ENCODE results near the gene PSMC6.
"Not testable (repeated sequence)": the region's sequence is repeated elsewhere in the genome, so short reads cannot be mapped to it uniquely, and the experiment has no call there.

PSMC6 gene

GRCh38 chr14:52695481-52696091 lies 11.4 kb upstream of the PSMC6 start, which contains the start of gene ERO1A:
Gene ERO1A, minus strand, starts transcription at chr14:52695558. Its CDS starts 77 bp downstream, at chr14:52695481.
- no peaks in the 10 kb centered on the region for H3K9me3 Mint-ChIP-seq
- H3K4me1 Mint-ChIP-seq (ENCODE audit: low read depth), result peaks cover 35% of the 10 kb centered on the region
- H3K4me3 Mint-ChIP-seq, result peak within 1 kb of the TSS; percentile 96
- DNase-seq, result peak; percentile 84
- no peaks in the 10 kb centered on the region for H3K27me3 Mint-ChIP-seq
- peak within 1 kb of the TSS; percentile 98 for H3K27ac Mint-ChIP-seq
- peaks cover 36% of the 10 kb centered on the region for H3K36me3 Mint-ChIP-seq (ENCODE audit: low read depth)

GRCh38 chr14:52700701-52701172 lies 6.3 kb upstream of the PSMC6 start:
- no peak for DNase-seq
- no peaks in the 10 kb centered on the region for H3K27me3 Mint-ChIP-seq
- H3K4me1 Mint-ChIP-seq (ENCODE audit: low read depth), result peaks cover 10% of the 10 kb centered on the region
- no peak overlapping the region for H3K4me3 Mint-ChIP-seq
- no peak overlapping the region for H3K27ac Mint-ChIP-seq
- no peaks in the 10 kb centered on the region for H3K36me3 Mint-ChIP-seq (ENCODE audit: low read depth)
- no peaks in the 10 kb centered on the region for H3K9me3 Mint-ChIP-seq

- no peak for DNase-seq
- Mint-ChIP-seq H3K36me3 (ENCODE audit: low read depth) (no peaks in the 10 kb centered on the region), H3K27ac (no peak overlapping the region)
Measured at GRCh38 chr14:52701223-52701622, 5.8 kb upstream of the PSMC6 start.

GRCh38 chr14:52703225-52703624 lies 3.8 kb upstream of the PSMC6 start:
- Mint-ChIP-seq H3K36me3 (ENCODE audit: low read depth) (peaks cover 18% of the 10 kb centered on the region), H3K27me3 (no peaks in the 10 kb centered on the region), H3K4me1 (ENCODE audit: low read depth) (peaks cover 24% of the 10 kb centered on the region), H3K27ac (no peak overlapping the region), H3K4me3 (no peak overlapping the region), H3K9me3 (no peaks in the 10 kb centered on the region)
- no peak for DNase-seq

More at GRCh38 chr14:52701223-52701622, 5.8 kb upstream of the PSMC6 start:
- H3K4me1 Mint-ChIP-seq (ENCODE audit: low read depth), result peaks cover 12% of the 10 kb centered on the region
- H3K4me3 Mint-ChIP-seq, result no peak overlapping the region
- no peaks in the 10 kb centered on the region for H3K27me3 Mint-ChIP-seq
- H3K9me3 Mint-ChIP-seq, result no peaks in the 10 kb centered on the region

- Mint-ChIP-seq H3K4me1 (ENCODE audit: low read depth) (peaks cover 28% of the 10 kb centered on the region), H3K27me3 (no peaks in the 10 kb centered on the region)
- DNase-seq, result no peak
Measured at GRCh38 chr14:52703664-52704063, 3.3 kb upstream of the PSMC6 start.

GRCh38 chr14:52706286-52706685 lies 714 bp upstream of the PSMC6 start:
- Mint-ChIP-seq H3K27ac (peak overlapping the region; percentile 100), H3K36me3 (ENCODE audit: low read depth) (peaks cover 48% of the 10 kb centered on the region), H3K4me3 (peak overlapping the region; percentile 100), H3K4me1 (ENCODE audit: low read depth) (peaks cover 49% of the 10 kb centered on the region), H3K27me3 (no peaks in the 10 kb centered on the region), H3K9me3 (no peaks in the 10 kb centered on the region)
- DNase-seq, result no peak

More at GRCh38 chr14:52703664-52704063, 3.3 kb upstream of the PSMC6 start:
- H3K27ac Mint-ChIP-seq, result no peak overlapping the region
- H3K36me3 Mint-ChIP-seq (ENCODE audit: low read depth), result peaks cover 22% of the 10 kb centered on the region
- H3K4me3 Mint-ChIP-seq, result no peak overlapping the region
- H3K9me3 Mint-ChIP-seq, result no peaks in the 10 kb centered on the region

GRCh38 chr14:52711666-52712065 lies 4.7 kb downstream of the PSMC6 start:
- Mint-ChIP-seq H3K27ac (no peak overlapping the region), H3K9me3 (no peaks in the 10 kb centered on the region), H3K4me1 (ENCODE audit: low read depth) (peaks cover 43% of the 10 kb centered on the region), H3K27me3 (no peaks in the 10 kb centered on the region), H3K36me3 (ENCODE audit: low read depth) (peaks cover 97% of the 10 kb centered on the region), H3K4me3 (no peak overlapping the region)
- no peak for DNase-seq

GRCh38 chr14:52716155-52716554 lies 9.2 kb downstream of the PSMC6 start:
- Mint-ChIP-seq H3K4me3 (no peak overlapping the region), H3K27me3 (no peaks in the 10 kb centered on the region), H3K36me3 (ENCODE audit: low read depth) (peaks cover 88% of the 10 kb centered on the region), H3K4me1 (ENCODE audit: low read depth) (peaks cover 14% of the 10 kb centered on the region), H3K27ac (peak overlapping the region; percentile 22), H3K9me3 (no peaks in the 10 kb centered on the region)
- DNase-seq, result no peak

- Mint-ChIP-seq H3K9me3 (no peaks in the 10 kb centered on the region), H3K27ac (peak overlapping the region; percentile 72), H3K27me3 (no peaks in the 10 kb centered on the region), H3K36me3 (ENCODE audit: low read depth) (peaks cover 92% of the 10 kb centered on the region), H3K4me3 (no peak overlapping the region), H3K4me1 (ENCODE audit: low read depth) (peaks cover 31% of the 10 kb centered on the region)
- DNase-seq, result no peak
Measured at GRCh38 chr14:52723514-52724359, 16.7 kb downstream of the PSMC6 start.

- H3K4me3 Mint-ChIP-seq, result no peak overlapping the region
- H3K27me3 Mint-ChIP-seq, result no peaks in the 10 kb centered on the region
- H3K4me1 Mint-ChIP-seq (ENCODE audit: low read depth), result peaks cover 28% of the 10 kb centered on the region
- peaks cover 91% of the 10 kb centered on the region for H3K36me3 Mint-ChIP-seq (ENCODE audit: low read depth)
- no peak for DNase-seq
- H3K27ac Mint-ChIP-seq, result peak overlapping the region; percentile 72
- no peaks in the 10 kb centered on the region for H3K9me3 Mint-ChIP-seq
Measured at GRCh38 chr14:52724360-52724644, 17.3 kb downstream of the PSMC6 start.

GRCh38 chr14:52727509-52727908 lies 20.5 kb downstream of the PSMC6 start:
- H3K36me3 Mint-ChIP-seq (ENCODE audit: low read depth), result peaks cover 85% of the 10 kb centered on the region
- peaks cover 29% of the 10 kb centered on the region for H3K4me1 Mint-ChIP-seq (ENCODE audit: low read depth)
- not testable (repeated sequence) for H3K9me3 Mint-ChIP-seq, H3K4me3 Mint-ChIP-seq, H3K27me3 Mint-ChIP-seq, DNase-seq, H3K27ac Mint-ChIP-seq

- H3K27me3 Mint-ChIP-seq, H3K9me3 Mint-ChIP-seq, DNase-seq: not testable (repeated sequence)
- H3K4me3 Mint-ChIP-seq, result peak overlapping the region; percentile 36
- peak overlapping the region; percentile 81 for H3K27ac Mint-ChIP-seq
- peaks cover 31% of the 10 kb centered on the region for H3K4me1 Mint-ChIP-seq (ENCODE audit: low read depth)
- H3K36me3 Mint-ChIP-seq (ENCODE audit: low read depth), result peaks cover 85% of the 10 kb centered on the region
Measured at GRCh38 chr14:52729035-52729434, 22.0 kb downstream of the PSMC6 start.

GRCh38 chr14:52729585-52729924 lies 22.6 kb downstream of the PSMC6 start:
- H3K27ac Mint-ChIP-seq, result peak overlapping the region; percentile 96
- peaks cover 33% of the 10 kb centered on the region for H3K4me1 Mint-ChIP-seq (ENCODE audit: low read depth)
- no peaks in the 10 kb centered on the region for H3K27me3 Mint-ChIP-seq
- H3K4me3 Mint-ChIP-seq, result peak overlapping the region; percentile 96
- no peak for DNase-seq
- H3K36me3 Mint-ChIP-seq (ENCODE audit: low read depth), result peaks cover 85% of the 10 kb centered on the region
- H3K9me3 Mint-ChIP-seq, result no peaks in the 10 kb centered on the region

- H3K27me3 Mint-ChIP-seq, result no peaks in the 10 kb centered on the region
- H3K4me3 Mint-ChIP-seq, result peak within 1 kb of the TSS; percentile 96
- H3K36me3 Mint-ChIP-seq (ENCODE audit: low read depth), result peaks cover 83% of the 10 kb centered on the region
- no peaks in the 10 kb centered on the region for H3K9me3 Mint-ChIP-seq
- H3K27ac Mint-ChIP-seq, result peak within 1 kb of the TSS; percentile 96
- DNase-seq, result peak; percentile 99
- peaks cover 34% of the 10 kb centered on the region for H3K4me1 Mint-ChIP-seq (ENCODE audit: low read depth)
Measured at GRCh38 chr14:52729925-52730708, 23.1 kb downstream of the PSMC6 start, which contains the start of gene STYX. Gene STYX, plus strand, starts transcription at chr14:52730166. Its CDS starts 309 bp downstream, at chr14:52730475.

All from activated T-cell treated with anti-CD3 and anti-CD28 coated beads, Interleukin-2, amount 50 U/mL, for 24 hours (primary cell).